Measurements from ENCODE around the gene FSTL1. TPM values are rescaled to one million over a fixed set of nuclear protein-coding genes. Genes with fewer than 3 reads are reported as not detected.
"Not testable (repeated sequence)": the region's sequence is repeated elsewhere in the genome, so short reads cannot be mapped to it uniquely, and the experiment has no call there.

The FSTL1 gene
- total RNA-seq, 4 donors from 2014 or later = 532 to 861 (median 705) TPM

DNA sequence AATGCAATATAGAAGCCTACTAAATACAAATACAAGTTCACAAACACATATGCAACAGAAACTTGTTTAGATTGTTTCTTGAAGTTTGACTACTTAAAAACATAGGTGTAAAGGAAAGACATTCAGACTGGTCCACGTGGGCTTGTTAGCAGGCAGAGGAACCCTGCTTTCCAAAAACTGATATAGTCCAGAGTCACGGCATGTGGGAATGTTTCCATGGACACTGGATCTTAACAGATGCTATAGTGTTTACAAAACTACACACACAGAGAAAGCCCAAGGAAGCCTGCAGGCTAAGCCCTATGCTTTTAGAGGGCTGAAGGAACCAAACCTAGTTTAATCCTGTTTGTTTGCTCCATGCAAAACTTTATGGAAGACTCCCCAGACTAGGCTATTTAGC lies 56.4 kb downstream of the FSTL1 start:
- TF ChIP-seq, protein P1, sequence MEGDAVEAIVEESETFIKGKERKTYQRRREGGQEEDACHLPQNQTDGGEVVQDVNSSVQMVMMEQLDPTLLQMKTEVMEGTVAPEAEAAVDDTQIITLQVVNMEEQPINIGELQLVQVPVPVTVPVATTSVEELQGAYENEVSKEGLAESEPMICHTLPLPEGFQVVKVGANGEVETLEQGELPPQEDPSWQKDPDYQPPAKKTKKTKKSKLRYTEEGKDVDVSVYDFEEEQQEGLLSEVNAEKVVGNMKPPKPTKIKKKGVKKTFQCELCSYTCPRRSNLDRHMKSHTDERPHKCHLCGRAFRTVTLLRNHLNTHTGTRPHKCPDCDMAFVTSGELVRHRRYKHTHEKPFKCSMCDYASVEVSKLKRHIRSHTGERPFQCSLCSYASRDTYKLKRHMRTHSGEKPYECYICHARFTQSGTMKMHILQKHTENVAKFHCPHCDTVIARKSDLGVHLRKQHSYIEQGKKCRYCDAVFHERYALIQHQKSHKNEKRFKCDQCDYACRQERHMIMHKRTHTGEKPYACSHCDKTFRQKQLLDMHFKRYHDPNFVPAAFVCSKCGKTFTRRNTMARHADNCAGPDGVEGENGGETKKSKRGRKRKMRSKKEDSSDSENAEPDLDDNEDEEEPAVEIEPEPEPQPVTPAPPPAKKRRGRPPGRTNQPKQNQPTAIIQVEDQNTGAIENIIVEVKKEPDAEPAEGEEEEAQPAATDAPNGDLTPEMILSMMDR (IDR thresholded peaks at IDR 0.05) = no peak
- DNase-seq (ENCODE audit: low spot score) = no peak
- no peak for ATAC-seq (ENCODE audit: low FRiP score)

DNA sequence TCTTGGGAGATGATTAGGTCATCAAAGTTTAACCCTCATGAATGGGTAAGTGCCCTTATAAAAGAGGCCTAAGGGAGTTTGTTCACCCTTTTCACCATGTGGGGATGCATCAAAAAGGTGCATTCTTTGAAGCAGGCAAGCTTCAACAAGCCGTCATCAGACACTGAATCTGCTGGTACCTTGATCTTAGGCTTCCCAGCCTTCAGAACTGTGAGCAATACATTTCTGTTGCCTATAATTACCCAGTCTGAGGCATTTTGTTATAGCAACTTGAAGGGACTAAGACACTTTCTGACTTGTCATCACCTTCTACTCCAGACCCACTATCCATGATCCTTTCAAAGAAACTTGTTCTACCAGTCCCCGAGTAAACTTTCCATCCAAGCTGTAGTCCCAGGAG lies 57.0 kb downstream of the FSTL1 start:
- TF ChIP-seq, protein P1 (IDR thresholded peaks at IDR 0.05) = no peak
- no peak for DNase-seq (ENCODE audit: low spot score)
- no peak for ATAC-seq (ENCODE audit: low FRiP score)

- DNase-seq (ENCODE audit: low spot score) = no peak
- TF ChIP-seq, protein P1 (IDR thresholded peaks at IDR 0.05) = no peak
- ATAC-seq (ENCODE audit: low FRiP score) = no peak
These were observed 57.5 kb downstream of the FSTL1 start for GRCh38 chr3:120393243-120393642.

GRCh38 chr3:120382941-120383447 lies 67.8 kb downstream of the FSTL1 start:
- DNase-seq (ENCODE audit: low spot score) (no peak), ATAC-seq (ENCODE audit: low FRiP score) (no peak)
- TF ChIP-seq, protein P1 (IDR thresholded peaks at IDR 0.05) = no peak

DNA sequence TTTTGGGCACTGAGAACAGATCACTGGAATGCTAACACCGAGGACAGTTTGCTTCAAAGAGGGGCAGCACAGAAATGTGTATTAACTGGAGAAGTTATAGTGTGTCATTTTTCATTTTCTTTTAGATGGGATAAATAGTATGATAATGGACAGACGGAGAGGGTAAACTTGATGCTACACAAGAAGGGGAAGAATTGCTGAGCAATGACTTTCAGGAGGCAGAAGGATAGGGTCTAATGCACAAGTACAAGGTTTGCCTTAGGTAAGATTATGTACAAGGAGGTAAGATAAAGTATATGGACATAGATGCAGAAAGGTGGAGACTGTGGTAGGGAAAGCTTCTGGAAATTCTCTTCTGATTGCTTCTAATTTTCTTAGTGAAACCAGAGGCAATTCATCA lies 69.3 kb downstream of the FSTL1 start:
- ATAC-seq (ENCODE audit: low FRiP score) = no peak
- DNase-seq (ENCODE audit: low spot score) = no peak
- TF ChIP-seq, protein P1 (IDR thresholded peaks at IDR 0.05) = no peak

- not testable (repeated sequence) for ATAC-seq (ENCODE audit: low FRiP score); DNase-seq (ENCODE audit: low spot score)
These were observed 72.8 kb downstream of the FSTL1 start for GRCh38 chr3:120377948-120378347.

DNA sequence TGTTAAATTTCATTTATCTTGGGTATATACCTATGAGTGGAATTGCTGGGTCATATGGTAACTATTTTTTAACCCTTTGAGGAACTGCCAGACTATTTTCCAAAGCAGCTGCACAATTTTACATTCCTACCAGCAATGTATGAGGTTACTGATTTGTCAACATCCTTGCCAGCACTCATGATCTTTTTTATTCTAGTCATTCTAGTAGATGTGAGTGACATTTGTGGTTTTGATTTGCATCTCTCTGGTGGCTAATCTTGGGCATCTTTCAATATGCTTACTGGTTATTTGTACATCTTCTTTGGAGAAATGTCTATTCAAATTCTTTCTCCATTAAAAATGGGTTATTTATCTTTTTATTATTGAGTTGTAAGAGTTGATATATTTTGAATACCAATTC lies 80.3 kb downstream of the FSTL1 start:
- TF ChIP-seq, protein P1 (IDR thresholded peaks at IDR 0.05) = no peak
- ATAC-seq (ENCODE audit: low FRiP score) = no peak

DNA sequence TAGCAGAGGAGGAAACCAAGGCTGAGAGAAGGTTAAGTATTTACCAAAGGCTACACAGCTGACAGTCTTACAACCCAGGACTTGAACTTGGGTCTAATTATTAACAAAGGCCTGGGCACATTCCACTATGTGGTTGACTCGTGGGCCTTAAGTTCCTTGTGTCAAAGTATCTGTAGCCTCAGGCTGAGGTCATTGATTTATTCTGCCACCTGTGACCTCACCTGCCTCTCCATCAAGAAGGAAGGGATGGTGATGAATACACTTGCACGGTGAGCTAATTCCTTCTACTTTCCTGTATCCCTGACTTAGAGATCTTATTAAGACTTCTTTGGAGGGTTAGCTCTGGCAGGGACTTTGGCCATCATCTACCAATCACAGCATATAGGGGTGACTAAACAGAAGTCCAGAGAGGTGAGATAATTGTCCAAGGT lies 81.7 kb downstream of the FSTL1 start:
- ATAC-seq (ENCODE audit: low FRiP score) = no peak
- TF ChIP-seq, protein P1 (IDR thresholded peaks at IDR 0.05) = no peak
- no peak for DNase-seq (ENCODE audit: low spot score)

More for the DNA sequence above, 80.3 kb downstream of the FSTL1 start:
- no peak for DNase-seq (ENCODE audit: low spot score)

Measured in omental fat pad (tissue), 4 donors.